ENCODE results near the gene APBB2.

DNA sequence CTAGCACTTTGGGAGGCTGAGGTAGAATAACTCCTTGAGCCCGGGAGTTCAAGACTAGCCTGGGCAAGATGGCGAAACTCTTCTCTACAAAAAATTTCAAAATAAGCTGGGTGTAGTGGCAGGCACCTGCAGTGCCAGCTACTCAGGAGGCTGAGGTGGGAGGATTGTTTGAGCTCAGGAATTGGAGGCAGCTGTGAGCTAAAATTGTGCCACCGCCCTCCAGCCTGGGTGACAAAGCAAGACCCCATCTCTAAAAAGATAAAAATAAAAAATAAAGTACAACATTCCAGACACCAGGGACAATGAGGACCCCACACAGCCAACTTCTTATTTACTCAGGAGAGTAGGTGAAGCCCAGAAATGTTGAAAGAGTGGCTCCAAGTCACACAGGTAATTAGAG is 53.0 kb downstream of the APBB2 start:
- TF ChIP-seq, protein P1, sequence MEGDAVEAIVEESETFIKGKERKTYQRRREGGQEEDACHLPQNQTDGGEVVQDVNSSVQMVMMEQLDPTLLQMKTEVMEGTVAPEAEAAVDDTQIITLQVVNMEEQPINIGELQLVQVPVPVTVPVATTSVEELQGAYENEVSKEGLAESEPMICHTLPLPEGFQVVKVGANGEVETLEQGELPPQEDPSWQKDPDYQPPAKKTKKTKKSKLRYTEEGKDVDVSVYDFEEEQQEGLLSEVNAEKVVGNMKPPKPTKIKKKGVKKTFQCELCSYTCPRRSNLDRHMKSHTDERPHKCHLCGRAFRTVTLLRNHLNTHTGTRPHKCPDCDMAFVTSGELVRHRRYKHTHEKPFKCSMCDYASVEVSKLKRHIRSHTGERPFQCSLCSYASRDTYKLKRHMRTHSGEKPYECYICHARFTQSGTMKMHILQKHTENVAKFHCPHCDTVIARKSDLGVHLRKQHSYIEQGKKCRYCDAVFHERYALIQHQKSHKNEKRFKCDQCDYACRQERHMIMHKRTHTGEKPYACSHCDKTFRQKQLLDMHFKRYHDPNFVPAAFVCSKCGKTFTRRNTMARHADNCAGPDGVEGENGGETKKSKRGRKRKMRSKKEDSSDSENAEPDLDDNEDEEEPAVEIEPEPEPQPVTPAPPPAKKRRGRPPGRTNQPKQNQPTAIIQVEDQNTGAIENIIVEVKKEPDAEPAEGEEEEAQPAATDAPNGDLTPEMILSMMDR (IDR thresholded peaks at IDR 0.05) = no peak
- no peak for TF ChIP-seq POLR2A (IDR thresholded peaks at IDR 0.05)
